Measurements from ENCODE around the gene CREB3.

CREB3 gene

GRCh38 chr9:35740243-35740642 lies 7.8 kb downstream of the CREB3 start:
- TF ChIP-seq POU2F2 (IDR thresholded peaks at IDR 0.05; ENCODE audit: low read depth, low read length), result no peak
- no peak for TF ChIP-seq PAX5 (IDR thresholded peaks at IDR 0.05; ENCODE audit: insufficient read depth, low read length, severe bottlenecking)
- no peak for TF ChIP-seq POLR2AphosphoS5 (IDR thresholded peaks at IDR 0.05; ENCODE audit: low read depth, low read length)
- no peak for DNase-seq (ENCODE audit: insufficient read length, low spot score)

GRCh38 chr9:35741740-35742139 lies 9.3 kb downstream of the CREB3 start:
- TF ChIP-seq POLR2AphosphoS5 (IDR thresholded peaks at IDR 0.05; ENCODE audit: low read depth, low read length) (no peak), PAX5 (IDR thresholded peaks at IDR 0.05; ENCODE audit: insufficient read depth, low read length, severe bottlenecking) (no peak), POU2F2 (IDR thresholded peaks at IDR 0.05; ENCODE audit: low read depth, low read length) (no peak), SPI1 (IDR thresholded peaks at IDR 0.05; ENCODE audit: low read depth, low read length) (no peak), POLR2A (IDR thresholded peaks at IDR 0.05; ENCODE audit: low read depth, low read length) (no peak), TAF1 (IDR thresholded peaks at IDR 0.05; ENCODE audit: low read depth, low read length) (no peak)
- no peak for DNase-seq (ENCODE audit: insufficient read length, low spot score)
- FAIRE-seq, result no peak

More at GRCh38 chr9:35740243-35740642, 7.8 kb downstream of the CREB3 start:
- FAIRE-seq, result no peak

- TF ChIP-seq TAF1 (IDR thresholded peaks at IDR 0.05; ENCODE audit: low read depth, low read length) (no peak), POLR2AphosphoS5 (IDR thresholded peaks at IDR 0.05; ENCODE audit: low read depth, low read length) (no peak), PAX5 (IDR thresholded peaks at IDR 0.05; ENCODE audit: insufficient read depth, low read length, severe bottlenecking) (no peak), POLR2A (IDR thresholded peaks at IDR 0.05; ENCODE audit: low read depth, low read length) (no peak), POU2F2 (IDR thresholded peaks at IDR 0.05; ENCODE audit: low read depth, low read length) (no peak)
- FAIRE-seq, result no peak
Observed at GRCh38 chr9:35743452-35743851, 11.0 kb downstream of the CREB3 start.

GRCh38 chr9:35743880-35744518 lies 11.5 kb downstream of the CREB3 start:
- TF ChIP-seq POU2F2 (IDR thresholded peaks at IDR 0.05; ENCODE audit: low read depth, low read length) (no peak), POLR2A (IDR thresholded peaks at IDR 0.05; ENCODE audit: low read depth, low read length) (no peak), POLR2AphosphoS5 (IDR thresholded peaks at IDR 0.05; ENCODE audit: low read depth, low read length) (no peak), TAF1 (IDR thresholded peaks at IDR 0.05; ENCODE audit: low read depth, low read length) (no peak), SPI1 (IDR thresholded peaks at IDR 0.05; ENCODE audit: low read depth, low read length) (no peak), PAX5 (IDR thresholded peaks at IDR 0.05; ENCODE audit: insufficient read depth, low read length, severe bottlenecking) (no peak)
- FAIRE-seq (no peak), DNase-seq (ENCODE audit: insufficient read length, low spot score) (no peak)

More at GRCh38 chr9:35743452-35743851, 11.0 kb downstream of the CREB3 start:
- DNase-seq (ENCODE audit: insufficient read length, low spot score), result no peak

GRCh38 chr9:35745569-35745968 lies 13.1 kb downstream of the CREB3 start:
- no peak for DNase-seq (ENCODE audit: insufficient read length, low spot score)
- no peak for TF ChIP-seq SPI1 (IDR thresholded peaks at IDR 0.05; ENCODE audit: low read depth, low read length)
- TF ChIP-seq POU2F2 (IDR thresholded peaks at IDR 0.05; ENCODE audit: low read depth, low read length), result no peak
- TF ChIP-seq POLR2AphosphoS5 (IDR thresholded peaks at IDR 0.05; ENCODE audit: low read depth, low read length), result no peak
- no peak for TF ChIP-seq POLR2A (IDR thresholded peaks at IDR 0.05; ENCODE audit: low read depth, low read length)
- no peak for TF ChIP-seq PAX5 (IDR thresholded peaks at IDR 0.05; ENCODE audit: insufficient read depth, low read length, severe bottlenecking)
- TF ChIP-seq TAF1 (IDR thresholded peaks at IDR 0.05; ENCODE audit: low read depth, low read length), result no peak

GRCh38 chr9:35746583-35746982 lies 14.1 kb downstream of the CREB3 start:
- TF ChIP-seq POU2F2 (IDR thresholded peaks at IDR 0.05; ENCODE audit: low read depth, low read length) (no peak), POLR2A (IDR thresholded peaks at IDR 0.05; ENCODE audit: low read depth, low read length) (no peak), SPI1 (IDR thresholded peaks at IDR 0.05; ENCODE audit: low read depth, low read length) (no peak), POLR2AphosphoS5 (IDR thresholded peaks at IDR 0.05; ENCODE audit: low read depth, low read length) (no peak), TAF1 (IDR thresholded peaks at IDR 0.05; ENCODE audit: low read depth, low read length) (no peak)
- no peak for DNase-seq (ENCODE audit: insufficient read length, low spot score)
- no peak for FAIRE-seq

More at GRCh38 chr9:35745569-35745968, 13.1 kb downstream of the CREB3 start:
- FAIRE-seq, result no peak

GRCh38 chr9:35748242-35748857 lies 15.9 kb downstream of the CREB3 start:
- FAIRE-seq (peak; percentile 45), DNase-seq (ENCODE audit: insufficient read length, low spot score) (no peak)
- TF ChIP-seq SPI1 (IDR thresholded peaks at IDR 0.05; ENCODE audit: low read depth, low read length), result no peak
- no peak; the same call in 1 of the 2 replicates for TF ChIP-seq TAF1 (IDR thresholded peaks at IDR 0.05; ENCODE audit: low read depth, low read length)
- no peak for TF ChIP-seq POLR2AphosphoS5 (IDR thresholded peaks at IDR 0.05; ENCODE audit: low read depth, low read length)
- TF ChIP-seq POU2F2 (IDR thresholded peaks at IDR 0.05; ENCODE audit: low read depth, low read length), result no peak
- no peak for TF ChIP-seq POLR2A (IDR thresholded peaks at IDR 0.05; ENCODE audit: low read depth, low read length)
- no peak for TF ChIP-seq PAX5 (IDR thresholded peaks at IDR 0.05; ENCODE audit: insufficient read depth, low read length, severe bottlenecking)

- DNase-seq (ENCODE audit: insufficient read length, low spot score) (peak; percentile 81), FAIRE-seq (peak; percentile 71)
- no peak for TF ChIP-seq POU2F2 (IDR thresholded peaks at IDR 0.05; ENCODE audit: low read depth, low read length)
- no peak for TF ChIP-seq SPI1 (IDR thresholded peaks at IDR 0.05; ENCODE audit: low read depth, low read length)
- peak; percentile 3 for TF ChIP-seq PAX5 (IDR thresholded peaks at IDR 0.05; ENCODE audit: insufficient read depth, low read length, severe bottlenecking)
- TF ChIP-seq TAF1 (IDR thresholded peaks at IDR 0.05; ENCODE audit: low read depth, low read length), result no peak; the same call in none of the 2 replicates
- no peak; the same call in 1 of the 2 replicates for TF ChIP-seq POLR2A (IDR thresholded peaks at IDR 0.05; ENCODE audit: low read depth, low read length)
- no peak for TF ChIP-seq POLR2AphosphoS5 (IDR thresholded peaks at IDR 0.05; ENCODE audit: low read depth, low read length)
Observed at GRCh38 chr9:35748858-35749514, 16.5 kb downstream of the CREB3 start, which contains the start of the genes GBA2 and RGP1. TSS of gene GBA2 (minus strand) at chr9:35749228. CDS start at chr9:35748704, 524 bp downstream. TSS of gene RGP1 (plus strand) at chr9:35749287. CDS start at chr9:35749756, 469 bp downstream.

All from GM12891 (cell line).